Measurements from ENCODE around the gene COQ8B. TPM values are rescaled to one million over a fixed set of nuclear protein-coding genes. Genes with fewer than 3 reads are reported as not detected.

Gene COQ8B
- total RNA-seq, 1 donor = 29.5 TPM

DNA sequence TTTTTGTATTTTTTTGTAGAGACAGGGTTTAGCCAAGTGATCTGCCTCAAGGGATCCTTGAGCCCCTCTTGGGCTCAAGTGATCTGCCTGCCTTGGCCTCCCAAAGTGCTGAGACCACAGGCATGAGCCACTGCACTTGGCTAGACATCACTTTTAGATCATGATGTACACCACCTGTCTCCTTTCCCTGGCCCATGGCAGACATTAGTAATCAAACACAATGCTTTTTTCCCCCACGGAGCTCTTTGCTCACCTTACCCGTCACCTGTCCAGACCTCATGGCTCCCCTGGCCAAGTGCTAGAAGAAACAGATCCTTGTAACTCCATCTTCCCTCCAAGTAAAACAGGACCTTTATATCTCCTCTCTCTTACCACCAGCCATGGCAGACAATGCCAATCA, 44.6 kb downstream of the COQ8B start:
- no peak for DNase-seq (ENCODE audit: low read depth)
- TF ChIP-seq, protein P1, sequence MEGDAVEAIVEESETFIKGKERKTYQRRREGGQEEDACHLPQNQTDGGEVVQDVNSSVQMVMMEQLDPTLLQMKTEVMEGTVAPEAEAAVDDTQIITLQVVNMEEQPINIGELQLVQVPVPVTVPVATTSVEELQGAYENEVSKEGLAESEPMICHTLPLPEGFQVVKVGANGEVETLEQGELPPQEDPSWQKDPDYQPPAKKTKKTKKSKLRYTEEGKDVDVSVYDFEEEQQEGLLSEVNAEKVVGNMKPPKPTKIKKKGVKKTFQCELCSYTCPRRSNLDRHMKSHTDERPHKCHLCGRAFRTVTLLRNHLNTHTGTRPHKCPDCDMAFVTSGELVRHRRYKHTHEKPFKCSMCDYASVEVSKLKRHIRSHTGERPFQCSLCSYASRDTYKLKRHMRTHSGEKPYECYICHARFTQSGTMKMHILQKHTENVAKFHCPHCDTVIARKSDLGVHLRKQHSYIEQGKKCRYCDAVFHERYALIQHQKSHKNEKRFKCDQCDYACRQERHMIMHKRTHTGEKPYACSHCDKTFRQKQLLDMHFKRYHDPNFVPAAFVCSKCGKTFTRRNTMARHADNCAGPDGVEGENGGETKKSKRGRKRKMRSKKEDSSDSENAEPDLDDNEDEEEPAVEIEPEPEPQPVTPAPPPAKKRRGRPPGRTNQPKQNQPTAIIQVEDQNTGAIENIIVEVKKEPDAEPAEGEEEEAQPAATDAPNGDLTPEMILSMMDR (IDR thresholded peaks at IDR 0.05; ENCODE audit: insufficient read depth, low read length) = no peak
- H3K4me3 ChIP-seq (ENCODE audit: low read depth, low read length) = no peak overlapping the region

DNA sequence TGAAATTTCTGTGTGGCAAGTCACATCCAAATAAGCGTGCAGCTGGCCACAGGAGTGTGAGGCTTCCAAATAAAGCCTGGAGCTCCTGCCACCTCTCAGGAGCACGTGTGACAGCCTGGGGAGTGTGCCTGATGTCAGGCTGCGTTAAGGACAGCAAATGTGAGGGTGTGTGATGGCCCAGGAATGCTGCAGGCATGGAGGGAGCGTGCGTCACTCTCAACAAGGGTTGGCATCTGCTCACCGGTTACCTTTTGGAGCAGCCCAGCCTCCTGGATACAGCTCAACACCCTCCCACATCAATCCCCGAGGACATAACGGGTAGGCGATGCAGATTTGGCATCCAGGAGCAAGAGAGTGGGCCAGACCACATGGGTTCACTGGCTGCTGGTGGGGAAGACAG, 45.3 kb downstream of the COQ8B start:
- no peak overlapping the region for H3K4me3 ChIP-seq (ENCODE audit: low read depth, low read length)
- TF ChIP-seq, protein P1 (IDR thresholded peaks at IDR 0.05; ENCODE audit: insufficient read depth, low read length) = no peak
- no peak for DNase-seq (ENCODE audit: low read depth)

DNA sequence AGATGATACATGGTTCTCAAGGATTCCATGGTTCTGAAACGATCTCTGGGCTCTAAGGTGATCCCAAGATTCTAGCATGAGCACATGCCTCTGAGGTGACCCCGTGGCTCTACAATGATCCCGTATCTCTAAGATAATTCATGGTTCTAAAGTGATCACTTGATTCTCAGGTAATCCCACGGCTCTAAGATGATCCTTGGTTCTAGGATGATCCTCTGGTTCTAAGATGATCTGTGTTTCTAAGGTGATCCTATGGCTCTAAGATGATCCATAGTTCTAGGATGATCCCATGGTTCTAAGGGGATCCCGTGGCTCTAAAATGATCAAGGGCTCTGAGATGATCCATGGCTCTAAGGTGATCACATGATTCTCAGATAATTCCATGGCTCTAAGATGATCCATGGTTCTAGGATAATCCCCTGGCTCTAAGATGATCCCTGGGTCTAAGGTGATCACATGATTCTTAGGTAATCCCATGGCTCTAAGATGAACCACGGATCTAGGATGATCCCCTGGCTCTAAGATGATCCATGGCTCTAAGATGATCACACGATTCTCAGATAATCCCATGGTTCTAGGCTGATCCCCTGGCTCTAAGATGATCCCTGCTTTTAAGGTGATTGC, 47.6 kb downstream of the COQ8B start:
- TF ChIP-seq, protein P1 (IDR thresholded peaks at IDR 0.05; ENCODE audit: insufficient read depth, low read length) = no peak
- no peak for DNase-seq (ENCODE audit: low read depth)

DNA sequence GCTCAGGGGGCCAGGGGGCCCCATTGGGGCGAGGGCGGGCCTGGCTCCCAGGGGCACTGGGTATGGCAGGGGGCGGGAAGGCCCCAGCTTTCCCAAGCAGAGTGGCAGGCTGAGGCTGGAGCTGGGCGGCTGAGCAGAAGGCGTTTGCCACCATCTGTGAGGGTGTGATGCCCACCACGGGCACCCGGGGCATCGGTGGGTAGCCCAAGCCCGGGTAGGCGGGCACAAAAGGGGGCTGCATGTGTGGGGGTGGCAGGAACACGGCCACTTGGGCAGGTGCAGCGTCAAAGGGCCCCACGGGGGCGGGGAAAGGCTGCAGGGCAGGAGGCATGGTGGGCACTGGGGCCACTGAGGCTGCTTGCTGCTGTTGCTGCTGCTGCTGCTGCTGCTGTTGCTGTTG, 49.1 kb downstream of the COQ8B start:
- no peak for DNase-seq (ENCODE audit: low read depth)
- H3K4me3 ChIP-seq (ENCODE audit: low read depth, low read length) = no peak overlapping the region
- TF ChIP-seq, protein P1 (IDR thresholded peaks at IDR 0.05; ENCODE audit: insufficient read depth, low read length) = no peak

More for the DNA sequence above, 47.6 kb downstream of the COQ8B start:
- no peak overlapping the region for H3K4me3 ChIP-seq (ENCODE audit: low read depth, low read length)

DNA sequence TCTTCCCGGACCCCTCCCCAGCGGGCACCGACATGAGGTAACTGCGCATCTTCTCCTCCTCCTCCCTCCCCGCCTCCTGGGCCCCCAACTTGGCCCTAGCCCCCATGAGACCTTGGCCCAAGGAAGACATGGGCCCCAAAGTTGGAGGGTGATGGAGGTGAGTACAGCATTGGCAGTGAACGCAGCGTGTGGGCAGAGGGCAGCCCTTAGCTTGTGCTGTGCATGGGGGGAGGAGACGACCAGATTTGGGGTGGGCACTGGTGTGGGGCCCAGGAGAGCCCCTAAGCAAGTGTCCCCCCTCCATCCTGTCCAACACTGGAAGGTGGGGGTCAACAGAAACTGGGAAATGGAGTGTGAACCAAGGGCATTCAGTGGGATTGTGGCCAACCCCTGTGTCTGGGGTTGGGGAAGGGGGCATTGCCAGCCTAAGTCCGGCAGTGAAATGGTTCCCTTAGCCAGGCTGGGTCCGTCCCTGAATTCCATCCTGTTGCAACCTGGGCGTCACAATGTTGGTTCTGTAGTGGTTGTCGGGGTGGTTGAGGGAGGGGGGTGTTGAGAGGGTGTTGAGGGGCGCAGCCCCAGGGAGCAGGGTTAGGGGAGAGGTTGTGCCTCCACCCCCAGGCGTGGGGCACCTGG, 49.8 kb downstream of the COQ8B start:
- DNase-seq (ENCODE audit: low read depth) = no peak
- no peak overlapping the region for H3K4me3 ChIP-seq (ENCODE audit: low read depth, low read length)
- TF ChIP-seq, protein P1 (IDR thresholded peaks at IDR 0.05; ENCODE audit: insufficient read depth, low read length) = no peak

DNA sequence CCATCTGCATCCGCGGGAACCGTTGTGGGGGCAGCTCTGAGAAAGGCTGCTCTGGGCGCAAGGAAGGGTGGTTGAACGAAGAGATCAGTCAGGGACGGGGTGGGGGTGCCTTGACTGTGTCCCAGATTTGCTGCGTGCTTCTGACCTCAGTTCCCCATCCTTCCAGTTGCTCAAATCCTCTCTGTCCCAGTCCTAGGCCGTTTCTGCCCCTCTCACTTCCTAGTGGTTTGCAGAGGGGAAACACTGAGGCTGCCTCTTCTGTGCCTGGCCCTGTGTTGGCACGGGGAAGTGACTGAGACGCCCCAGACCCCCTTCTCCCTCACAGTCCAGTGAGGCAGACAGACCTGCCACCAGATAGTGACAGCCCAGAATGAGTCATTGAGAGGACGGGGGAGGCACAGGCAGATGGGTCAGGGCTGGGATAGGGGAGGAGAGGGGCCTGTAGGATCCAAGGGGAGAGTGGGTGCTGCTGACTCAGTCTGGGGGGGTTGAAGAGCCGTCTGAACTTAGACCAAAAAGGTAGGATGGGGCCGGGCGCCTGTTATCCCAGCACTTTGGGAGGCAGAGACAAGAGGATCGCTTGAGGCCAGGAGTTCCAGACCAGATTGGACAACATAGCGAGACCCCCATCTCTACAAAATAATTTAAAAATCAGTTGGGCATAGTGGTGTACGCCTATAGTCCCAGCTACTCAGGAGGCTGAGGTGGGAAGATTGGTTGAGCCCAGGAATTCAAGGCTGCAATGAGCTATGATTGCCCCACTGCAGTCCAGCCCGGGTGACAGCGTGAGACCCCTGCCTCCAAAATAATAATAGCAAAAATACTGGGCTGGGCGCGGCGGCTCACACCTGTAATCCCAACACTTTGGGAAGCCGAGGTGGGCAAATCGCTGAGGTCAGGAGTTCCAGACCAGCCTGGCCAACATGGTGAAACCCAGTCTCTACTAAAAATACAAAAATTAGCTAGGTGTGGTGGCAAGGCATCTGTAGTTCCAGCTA, 52.7 kb downstream of the COQ8B start:
- no peak for DNase-seq (ENCODE audit: low read depth)
- TF ChIP-seq, protein P1 (IDR thresholded peaks at IDR 0.05; ENCODE audit: insufficient read depth, low read length) = no peak
- peak overlapping the region; percentile 70 for H3K4me3 ChIP-seq (ENCODE audit: low read depth, low read length)
